ENCODE data around the gene NMT2. TPM values are rescaled to one million over a fixed set of nuclear protein-coding genes. Genes with fewer than 3 reads are reported as not detected.

The NMT2 gene
- total RNA-seq, 1 experiment from 2014 or later: 11.8 TPM

DNA sequence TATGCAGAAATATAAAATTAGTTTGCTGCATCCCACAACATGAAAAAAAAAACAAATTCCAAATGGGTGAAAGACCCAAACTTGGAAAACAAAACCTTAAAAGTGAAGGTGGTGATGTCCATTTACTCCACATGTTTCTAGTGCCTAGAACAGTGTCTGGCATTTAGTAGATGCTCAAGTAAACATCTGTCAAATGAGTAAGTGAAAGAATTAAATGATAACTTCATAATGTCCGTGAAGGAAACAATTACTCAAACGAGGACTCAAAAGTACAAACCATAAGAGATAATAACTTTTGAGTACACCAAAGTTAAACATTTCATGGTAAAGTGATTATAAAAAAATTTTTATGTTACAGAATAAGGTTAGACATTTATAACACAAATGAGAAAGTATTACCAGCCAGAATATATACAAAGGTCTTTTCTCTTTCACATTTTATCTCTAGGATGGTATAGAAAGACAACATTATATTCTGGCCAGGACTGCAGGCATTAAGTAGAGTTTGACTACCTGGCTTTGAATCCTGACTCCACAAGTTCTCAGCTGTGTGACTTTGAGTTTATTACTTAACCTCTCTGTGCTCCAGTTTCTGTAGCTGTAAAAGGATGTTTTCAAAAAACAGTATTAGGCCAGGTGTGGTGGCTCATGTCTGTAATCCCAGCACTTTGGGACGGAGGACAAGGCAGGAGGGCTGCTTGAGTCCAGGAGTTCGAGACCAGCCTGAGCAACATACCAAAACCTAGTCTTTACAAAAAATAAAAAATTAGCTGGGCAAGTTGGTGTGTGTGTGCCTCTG lies 20.7 kb downstream of the NMT2 start:
- H3K23ac ChIP-seq (ENCODE audit: insufficient read length, low read depth, low read length): no peak overlapping the region
- H3T11ph ChIP-seq (ENCODE audit: low read length): no peak overlapping the region
- H3K23me2 ChIP-seq (ENCODE audit: insufficient read length, low read depth, low read length, poor library complexity, severe bottlenecking): no peaks in the 10 kb centered on the region
- no peak overlapping the region for H3K18ac ChIP-seq (ENCODE audit: insufficient read length, low read depth, low read length)
- no peak overlapping the region for H2BK12ac ChIP-seq (ENCODE audit: insufficient read length, low read depth, low read length)
- H3K4me3 Mint-ChIP-seq: no peak overlapping the region
- peaks cover 3% of the 10 kb centered on the region; the same call in 1 of the 2 replicates for H3K79me2 ChIP-seq (ENCODE audit: insufficient read depth, low read length)
- H3K14ac ChIP-seq (ENCODE audit: insufficient read depth, low read length): no peak overlapping the region
- H3K27me3 ChIP-seq (ENCODE audit: insufficient read depth, low read length): no peaks in the 10 kb centered on the region
- H4K91ac ChIP-seq (ENCODE audit: insufficient read length, low read depth, low read length): no peak overlapping the region
- no peak overlapping the region for H4K8ac ChIP-seq (replicated peaks; ENCODE audit: insufficient read length, low read depth, low read length)
- H4K5ac ChIP-seq (ENCODE audit: insufficient read length, low read depth, low read length): no peak overlapping the region
- H2BK20ac ChIP-seq (ENCODE audit: low read depth, low read length, poor library complexity, severe bottlenecking): no peak overlapping the region
- no peaks in the 10 kb centered on the region; a peak in 1 of 4 replicates for H3K4me1 Mint-ChIP-seq
- H3K79me1 ChIP-seq (ENCODE audit: insufficient read depth, low read depth, low read length, poor library complexity, severe bottlenecking): no peaks in the 10 kb centered on the region
- no peak overlapping the region for H3K4ac ChIP-seq (ENCODE audit: low read depth, low read length)
- H3K9me3 ChIP-seq (ENCODE audit: control insufficient read depth, low read depth, low read length): no peaks in the 10 kb centered on the region
- no peak overlapping the region for H3K56ac ChIP-seq (ENCODE audit: insufficient read length, low read depth, low read length)
- no peak overlapping the region for H2AK5ac ChIP-seq (ENCODE audit: insufficient read length, low read length)
- H2BK120ac ChIP-seq (ENCODE audit: low read depth, low read length, poor library complexity, severe bottlenecking): no peak overlapping the region
- no peaks in the 10 kb centered on the region for H4K20me1 ChIP-seq (ENCODE audit: control insufficient read depth, insufficient read depth, insufficient read length)
- no peak overlapping the region for H3K27ac Mint-ChIP-seq
- WGBS (ENCODE audit: extremely low coverage, insufficient read length, low lambda C conversion rate): no CpG with 5 or more reads among the region's 4 CpGs
- no peak overlapping the region for H2BK15ac ChIP-seq (ENCODE audit: low read depth, low read length)
- H3K9ac ChIP-seq (ENCODE audit: extremely low read depth, insufficient read length, low read length): no peak overlapping the region
- H3K27ac ChIP-seq (ENCODE audit: insufficient read length, low read depth, low read length): no peak overlapping the region
- H3K9me3 Mint-ChIP-seq: no peaks in the 10 kb centered on the region; a peak in 1 of 5 replicates
- H3K36me3 Mint-ChIP-seq (ENCODE audit: insufficient read depth in 1 of 3, low read depth in 3 of 3): no peaks in the 10 kb centered on the region
- no peaks in the 10 kb centered on the region for H3K4me1 ChIP-seq (ENCODE audit: insufficient read depth, low read length)
- TF ChIP-seq, protein P1, sequence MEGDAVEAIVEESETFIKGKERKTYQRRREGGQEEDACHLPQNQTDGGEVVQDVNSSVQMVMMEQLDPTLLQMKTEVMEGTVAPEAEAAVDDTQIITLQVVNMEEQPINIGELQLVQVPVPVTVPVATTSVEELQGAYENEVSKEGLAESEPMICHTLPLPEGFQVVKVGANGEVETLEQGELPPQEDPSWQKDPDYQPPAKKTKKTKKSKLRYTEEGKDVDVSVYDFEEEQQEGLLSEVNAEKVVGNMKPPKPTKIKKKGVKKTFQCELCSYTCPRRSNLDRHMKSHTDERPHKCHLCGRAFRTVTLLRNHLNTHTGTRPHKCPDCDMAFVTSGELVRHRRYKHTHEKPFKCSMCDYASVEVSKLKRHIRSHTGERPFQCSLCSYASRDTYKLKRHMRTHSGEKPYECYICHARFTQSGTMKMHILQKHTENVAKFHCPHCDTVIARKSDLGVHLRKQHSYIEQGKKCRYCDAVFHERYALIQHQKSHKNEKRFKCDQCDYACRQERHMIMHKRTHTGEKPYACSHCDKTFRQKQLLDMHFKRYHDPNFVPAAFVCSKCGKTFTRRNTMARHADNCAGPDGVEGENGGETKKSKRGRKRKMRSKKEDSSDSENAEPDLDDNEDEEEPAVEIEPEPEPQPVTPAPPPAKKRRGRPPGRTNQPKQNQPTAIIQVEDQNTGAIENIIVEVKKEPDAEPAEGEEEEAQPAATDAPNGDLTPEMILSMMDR (conservative IDR thresholded peaks at IDR 0.05): no peak
- H3K27me3 Mint-ChIP-seq (ENCODE audit: low read depth): no peaks in the 10 kb centered on the region
- no peak overlapping the region for H2BK5ac ChIP-seq (ENCODE audit: insufficient read length, low read length)
- DNase-seq: no peak
- H3K4me2 ChIP-seq (ENCODE audit: insufficient read depth, insufficient read length, low read length): no peak overlapping the region
- no peak overlapping the region for H2AFZ ChIP-seq (ENCODE audit: low read length)
